22Rv1 (cell line): Measurements from ENCODE around the gene MAP7.

Source experiments
- H3K27ac ChIP-seq: fragments of 450-650 bp; 2 replicates; pipeline ENCODE4 v1.5.1; 2017
- ZFX ChIP-seq: fragments of 450-650 bp; IDR thresholded peaks from 2 replicates; pipeline ENCODE4 v1.6.1; 2017; ENCODE audit warnings: antibody characterized with exemption, borderline replicate concordance
- TF ChIP-seq, protein P1 (sequence below): fragments of 450-650 bp; IDR thresholded peaks from 2 replicates; pipeline ENCODE4 v1.5.1; 2017; ENCODE audit warnings: mild to moderate bottlenecking

Gene MAP7

DNA sequence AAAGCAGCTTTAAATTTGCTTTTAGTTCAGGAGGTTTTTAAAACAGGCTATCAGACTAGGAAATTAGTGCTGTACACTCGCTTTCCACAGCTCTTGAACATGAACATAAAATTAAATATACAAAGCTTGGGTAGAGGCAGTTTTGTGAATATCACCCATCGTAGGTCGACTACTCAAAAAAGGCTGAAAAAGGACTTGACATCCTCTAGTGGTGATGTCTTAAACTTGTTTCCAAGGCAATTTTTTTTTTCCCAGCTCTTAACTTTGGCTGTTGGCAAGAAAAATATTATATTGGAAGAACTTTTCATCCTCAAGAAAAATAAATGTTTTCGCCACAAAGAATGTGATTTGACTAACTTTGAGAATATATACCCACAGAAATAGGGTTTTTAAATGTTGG lies 2.9 kb downstream of the MAP7 start:
- TF ChIP-seq, protein P1, sequence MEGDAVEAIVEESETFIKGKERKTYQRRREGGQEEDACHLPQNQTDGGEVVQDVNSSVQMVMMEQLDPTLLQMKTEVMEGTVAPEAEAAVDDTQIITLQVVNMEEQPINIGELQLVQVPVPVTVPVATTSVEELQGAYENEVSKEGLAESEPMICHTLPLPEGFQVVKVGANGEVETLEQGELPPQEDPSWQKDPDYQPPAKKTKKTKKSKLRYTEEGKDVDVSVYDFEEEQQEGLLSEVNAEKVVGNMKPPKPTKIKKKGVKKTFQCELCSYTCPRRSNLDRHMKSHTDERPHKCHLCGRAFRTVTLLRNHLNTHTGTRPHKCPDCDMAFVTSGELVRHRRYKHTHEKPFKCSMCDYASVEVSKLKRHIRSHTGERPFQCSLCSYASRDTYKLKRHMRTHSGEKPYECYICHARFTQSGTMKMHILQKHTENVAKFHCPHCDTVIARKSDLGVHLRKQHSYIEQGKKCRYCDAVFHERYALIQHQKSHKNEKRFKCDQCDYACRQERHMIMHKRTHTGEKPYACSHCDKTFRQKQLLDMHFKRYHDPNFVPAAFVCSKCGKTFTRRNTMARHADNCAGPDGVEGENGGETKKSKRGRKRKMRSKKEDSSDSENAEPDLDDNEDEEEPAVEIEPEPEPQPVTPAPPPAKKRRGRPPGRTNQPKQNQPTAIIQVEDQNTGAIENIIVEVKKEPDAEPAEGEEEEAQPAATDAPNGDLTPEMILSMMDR, result peak; percentile 62
- no peak for TF ChIP-seq ZFX

DNA sequence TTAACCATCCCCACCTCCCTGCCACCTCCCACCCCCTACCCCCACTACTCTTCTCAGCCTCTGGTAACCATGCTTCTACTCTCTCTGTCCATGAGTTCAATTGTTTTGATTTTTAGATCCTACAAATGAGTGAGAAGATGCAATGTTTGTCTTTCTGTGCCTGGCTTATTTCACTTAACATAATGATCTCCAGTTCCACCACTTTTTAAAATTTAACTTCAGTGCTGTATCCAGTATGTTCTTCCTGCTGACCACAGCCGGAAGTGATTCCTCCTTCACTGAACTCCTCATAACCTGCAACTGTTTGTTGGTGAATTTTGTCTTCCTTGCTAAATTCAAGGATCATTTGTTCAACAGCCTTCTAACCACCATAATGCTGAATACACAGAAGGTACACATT lies 3.9 kb downstream of the MAP7 start:
- TF ChIP-seq, protein P1, result no peak
- no peak for TF ChIP-seq ZFX
- no peak overlapping the region for H3K27ac ChIP-seq

More for the DNA sequence above, 2.9 kb downstream of the MAP7 start:
- no peak overlapping the region for H3K27ac ChIP-seq

DNA sequence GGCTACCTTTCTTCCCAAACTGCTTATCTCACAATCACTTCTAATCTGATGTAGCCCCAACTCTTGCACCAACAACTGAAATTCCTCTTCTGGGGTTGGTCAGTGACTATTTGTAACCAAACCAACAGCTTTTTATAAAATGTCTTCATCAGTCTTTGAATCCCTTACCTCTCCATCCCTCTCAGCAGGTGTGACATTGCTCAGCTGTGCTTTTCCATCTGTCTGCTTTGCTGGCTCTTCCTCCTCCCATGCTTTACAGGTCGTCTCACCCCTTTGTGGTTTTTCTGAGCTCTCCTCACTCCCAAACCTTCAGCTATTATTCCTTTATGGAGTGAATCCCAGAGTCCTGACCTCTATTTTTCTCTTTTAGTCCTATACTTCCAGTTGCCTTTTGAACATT lies 5.9 kb downstream of the MAP7 start:
- TF ChIP-seq, protein P1, result no peak
- TF ChIP-seq ZFX, result no peak

DNA sequence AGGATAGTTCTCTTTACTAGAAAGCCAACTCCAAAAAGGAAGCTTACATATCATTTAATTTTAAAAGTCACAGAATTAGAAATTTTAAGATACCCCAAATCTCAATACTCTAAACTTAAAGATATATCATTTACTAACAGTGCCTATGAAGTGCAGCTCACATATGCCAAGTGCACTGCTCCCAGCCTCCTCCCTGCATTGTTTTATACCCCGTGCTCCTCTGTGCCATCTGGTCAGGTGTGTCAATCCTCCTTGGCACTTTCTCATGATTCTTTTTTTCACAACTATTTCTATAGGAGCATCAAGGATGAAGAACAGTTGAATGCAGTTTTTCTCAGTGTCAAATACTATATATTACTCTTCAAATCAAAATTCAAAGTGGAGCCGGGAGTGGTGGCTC lies 8.8 kb downstream of the MAP7 start:
- no peak for TF ChIP-seq ZFX
- TF ChIP-seq, protein P1, result no peak
- H3K27ac ChIP-seq, result no peak overlapping the region

More for the DNA sequence above, 5.9 kb downstream of the MAP7 start:
- H3K27ac ChIP-seq, result no peak overlapping the region

DNA sequence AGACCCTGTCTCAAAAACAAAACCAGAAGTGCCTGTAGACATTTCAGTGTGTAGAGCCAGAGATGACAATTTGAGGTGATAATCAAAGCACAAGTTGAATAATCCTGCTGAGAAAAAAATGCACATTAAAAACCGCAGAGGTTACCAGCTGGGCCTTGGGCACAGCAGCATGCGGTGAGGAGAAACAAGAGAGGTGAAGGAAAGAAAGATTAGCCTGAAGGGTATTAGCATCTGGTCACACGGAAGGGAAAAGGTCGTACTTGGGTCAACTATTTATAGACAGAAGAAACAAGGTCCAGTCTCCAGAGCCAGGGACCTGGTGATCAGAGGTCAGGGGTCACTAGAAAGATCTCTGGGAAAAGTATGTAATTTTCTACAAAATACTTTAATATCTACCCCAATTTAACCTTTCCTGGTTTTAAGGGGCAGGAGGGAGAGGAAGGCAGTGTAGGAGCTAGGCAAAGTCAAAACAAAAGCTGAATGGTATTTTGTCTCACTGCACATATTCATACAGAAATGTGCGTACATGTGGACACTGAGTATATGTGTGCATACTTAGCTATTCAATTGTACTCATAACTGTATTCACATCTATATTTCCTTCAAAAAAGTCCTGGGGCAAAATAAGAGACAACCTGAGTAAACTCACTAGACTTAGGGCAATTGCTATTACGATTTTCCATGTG lies 10.1 kb downstream of the MAP7 start:
- no peak overlapping the region for H3K27ac ChIP-seq
- TF ChIP-seq ZFX, result no peak
- TF ChIP-seq, protein P1, result no peak

DNA sequence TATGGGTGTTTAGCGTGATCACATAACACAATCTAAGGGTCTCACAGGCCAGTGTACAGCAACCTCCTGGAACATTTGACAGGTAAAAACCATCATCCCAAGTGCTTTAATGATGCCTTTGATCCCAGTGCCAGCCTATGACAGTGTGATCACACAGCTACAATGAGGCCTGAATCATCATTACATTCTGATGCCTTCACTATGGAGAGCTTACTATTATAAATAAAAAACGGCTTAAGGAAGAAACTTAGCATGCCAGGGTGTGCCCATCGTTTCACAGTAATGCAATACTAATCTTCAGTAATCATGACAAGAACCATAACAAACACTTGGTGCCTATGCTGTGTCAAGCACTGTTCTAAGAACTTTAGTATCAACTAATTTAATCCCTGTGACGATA lies 11.4 kb downstream of the MAP7 start:
- TF ChIP-seq ZFX, result no peak
- TF ChIP-seq, protein P1, result no peak
- H3K27ac ChIP-seq, result no peak overlapping the region

DNA sequence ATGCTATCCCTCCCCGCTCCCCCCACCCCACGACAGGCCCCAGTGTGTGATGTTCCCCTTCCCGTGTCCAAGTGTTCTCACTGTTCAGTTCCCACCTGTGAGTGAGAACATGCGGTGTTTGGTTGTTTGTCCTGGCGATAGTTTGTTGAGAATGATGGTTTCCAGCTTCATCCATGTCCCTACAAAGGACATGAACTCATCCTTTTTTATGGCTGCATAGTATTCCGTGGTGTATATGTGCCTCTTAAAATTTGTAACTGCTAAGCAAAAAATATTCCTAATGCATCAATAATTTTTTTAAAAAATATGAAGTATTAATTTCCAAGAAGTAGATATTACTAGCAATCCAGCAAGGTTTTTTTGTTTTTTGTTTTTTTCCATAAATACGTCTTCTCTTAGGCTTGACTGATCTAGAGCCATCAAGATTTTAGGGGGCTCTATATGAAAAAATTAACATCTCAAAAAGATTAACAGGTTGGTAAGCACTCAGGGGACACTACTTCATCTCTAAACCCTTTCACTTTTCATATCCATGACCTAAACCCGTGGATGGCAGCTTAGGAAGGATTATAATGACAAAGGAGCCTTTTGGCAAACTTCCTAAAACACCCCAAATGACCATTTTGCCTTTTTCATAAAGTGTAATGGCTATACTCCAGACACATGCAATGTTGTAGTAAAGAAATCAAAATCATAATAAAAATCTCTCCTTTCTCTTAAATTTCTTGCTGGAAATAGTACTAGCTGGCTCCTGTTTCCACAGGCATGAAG lies 14.2 kb downstream of the MAP7 start:
- TF ChIP-seq ZFX, result no peak
- TF ChIP-seq, protein P1, result no peak
- H3K27ac ChIP-seq, result no peak overlapping the region
